Adipose tissue (tissue), 3 donors: ENCODE measurements around the gene TMEM127. TPM values are rescaled to one million over a fixed set of nuclear protein-coding genes. Genes with fewer than 3 reads are reported as not detected.

Experiments used
- polyA plus RNA-seq, 3 donors: library from polyadenylated mRNA; stranded (reverse); fragments of 200-250 nt; gene quantifications; one replicate each; pipeline ENCODE4 v1.2.3, GENCODE V29; 2013
- donor health status: healthy with polysubstance abuse.
- donor health status: Bipolar disorder and iron deficiency.
- donor health status: healthy.

The TMEM127 gene
- polyA plus RNA-seq, 3 donors, result 12.3 to 27.7 (median 18.8) TPM

Other genes with a start within 250 kb of the TMEM127 start
- gene GPAT2, start 231.1 kb downstream of the TMEM127 start, polyA plus RNA-seq, result 1 to 10 TPM; 1.6 to 7.9 (median 2.5) TPM
- gene ADRA2B, start 149.4 kb downstream of the TMEM127 start, polyA plus RNA-seq, result 1 to 10 TPM in 1 of 3 donors, under 1 TPM in 2; 0.35 to 2.6 (median 0.98) TPM
- under 1 TPM in 1 of 3 donors, not detected in 2; 0.10 TPM for gene ASTL, start 127.5 kb downstream of the TMEM127 start, polyA plus RNA-seq
- gene DUSP2, start 120.6 kb downstream of the TMEM127 start, polyA plus RNA-seq, result 10 to 100 TPM in 1 of 3 donors, 1 to 10 TPM in 2; 2.3 to 15.6 (median 7.8) TPM
- 10 to 100 TPM; 33.3 to 53.4 (median 48.0) TPM for gene STARD7, start 57.2 kb downstream of the TMEM127 start, polyA plus RNA-seq
- 10 to 100 TPM; 34.1 to 62.3 (median 35.9) TPM for gene CIAO1, start 228 bp upstream of the TMEM127 start, polyA plus RNA-seq
- 10 to 100 TPM; 45.7 to 70.3 (median 50.2) TPM for gene SNRNP200, start 39.5 kb upstream of the TMEM127 start, polyA plus RNA-seq
- 1 to 10 TPM in 2 of 3 donors, under 1 TPM in 1; 0.36 to 2.1 (median 1.2) TPM for gene ITPRIPL1, start 59.3 kb upstream of the TMEM127 start, polyA plus RNA-seq
- gene NCAPH, start 69.8 kb upstream of the TMEM127 start, polyA plus RNA-seq, result under 1 TPM; 0.17 to 0.79 (median 0.39) TPM
- 10 to 100 TPM in 1 of 3 donors, under 1 TPM in 1, not detected in 1; 0.12 to 12.5 TPM for gene NEURL3, start 239.4 kb upstream of the TMEM127 start, polyA plus RNA-seq